ENCODE data around the gene ALOX12B.
"Not testable (repeated sequence)": the region's sequence is repeated elsewhere in the genome, so short reads cannot be mapped to it uniquely, and the experiment has no call there.

Gene ALOX12B

GRCh38 chr17:8118769-8119580 is 31.5 kb upstream of the ALOX12B start:
- peak; percentile 46 for DNase-seq

GRCh38 chr17:8117980-8118768 is 30.7 kb upstream of the ALOX12B start, which contains the start of gene ALOXE3:
Gene ALOXE3, minus strand, starts transcription at chr17:8118514. Its CDS starts 524 bp downstream, at chr17:8117990.
- no peak for DNase-seq

- no peak for DNase-seq
Observed at GRCh38 chr17:8117367-8117979, 30.0 kb upstream of the ALOX12B start.

GRCh38 chr17:8116776-8117175 is 29.3 kb upstream of the ALOX12B start:
- no peak for DNase-seq

GRCh38 chr17:8110907-8111306 is 23.4 kb upstream of the ALOX12B start:
- DNase-seq, result no peak

- DNase-seq, result no peak
Observed at GRCh38 chr17:8110456-8110804, 22.9 kb upstream of the ALOX12B start.

- DNase-seq, result no peak
Observed at GRCh38 chr17:8109661-8110455, 22.3 kb upstream of the ALOX12B start.

GRCh38 chr17:8108972-8109660 is 21.6 kb upstream of the ALOX12B start:
- no peak for DNase-seq

- not testable (repeated sequence) for DNase-seq
Observed at GRCh38 chr17:8106980-8107379, 19.5 kb upstream of the ALOX12B start.

- DNase-seq, result no peak
Observed at GRCh38 chr17:8105957-8106398, 18.5 kb upstream of the ALOX12B start.

GRCh38 chr17:8104911-8105310 is 17.4 kb upstream of the ALOX12B start:
- no peak for DNase-seq

- DNase-seq, result no peak
Observed at GRCh38 chr17:8103549-8103948, 16.0 kb upstream of the ALOX12B start.

- DNase-seq, result no peak
Observed at GRCh38 chr17:8101721-8102120, 14.2 kb upstream of the ALOX12B start.

- DNase-seq, result no peak
Observed at GRCh38 chr17:8100763-8101162, 13.2 kb upstream of the ALOX12B start.

GRCh38 chr17:8100111-8100510 is 12.6 kb upstream of the ALOX12B start:
- DNase-seq, result no peak

GRCh38 chr17:8096541-8096940 is 9.0 kb upstream of the ALOX12B start:
- no peak for DNase-seq

GRCh38 chr17:8095361-8095760 is 7.8 kb upstream of the ALOX12B start:
- no peak for DNase-seq

GRCh38 chr17:8091033-8091687 is 3.6 kb upstream of the ALOX12B start:
- DNase-seq, result no peak

GRCh38 chr17:8089728-8090127 is 2.2 kb upstream of the ALOX12B start:
- no peak for DNase-seq

GRCh38 chr17:8087952-8088230 is 375 bp upstream of the ALOX12B start:
- DNase-seq, result no peak

GRCh38 chr17:8084250-8084649 is 3.3 kb downstream of the ALOX12B start:
- no peak for DNase-seq

GRCh38 chr17:8082292-8082691 is 5.2 kb downstream of the ALOX12B start:
- DNase-seq, result no peak

Measured in NCI-H2107 (cell line).